Pancreas (tissue), 10 donors: ENCODE data around the gene VWA2. TPM values are rescaled to one million over a fixed set of nuclear protein-coding genes. Genes with fewer than 3 reads are reported as not detected.

Experiments
- ATAC-seq, 4 donors: fragments of 200-7000 bp; cut with Tn5 transposase; one replicate each; pipeline versions ENCODE4 v1.8.0 to v1.9.1; 2020; ENCODE audit warnings: mild to moderate bottlenecking in 4 of 4, moderate library complexity in 4 of 4
- DNase-seq, 6 donors: peaks; one replicate each; pipeline ENCODE4 v3.0.0-alpha.2; 2020
- FAIRE-seq: peaks from 2 replicates; lab custom pipeline; 2012; peaks lifted over from hg19 to GRCh38; lab: Jason Lieb, UNC
- H3K27ac ChIP-seq, 4 donors: fragments of 200-600 bp; sonication (generic); 1 replicate in 3 of 4; 2 replicates in 1 of 4; pipeline versions ENCODE4 v1.5.0 to v1.8.0; 2020
- H3K27me3 ChIP-seq, 4 donors: fragments of 200-600 bp; one replicate each; pipeline ENCODE4 v1.8.0; 2021
- H3K36me3 ChIP-seq, 3 donors: fragments of 200-600 bp; sonication (generic) in 1 of 3; one replicate each; pipeline versions ENCODE4 v1.5.0 to v1.8.0; 2020 to 2021
- H3K4me1 ChIP-seq, 3 donors: fragments of 200-600 bp; one replicate each; pipeline ENCODE4 v1.8.0; 2021
- H3K4me3 ChIP-seq, 4 donors: fragments of 200-600 bp; sonication (generic) in 2 of 4; one replicate each; pipeline versions ENCODE4 v1.5.0 to v1.8.0; 2020 to 2021
- H3K9me3 ChIP-seq, 4 donors: fragments of 200-600 bp; one replicate each; pipeline ENCODE4 v1.8.0; 2021
- CTCF ChIP-seq, 4 donors: fragments of 200-600 bp; sonication (generic) in 3 of 4; IDR thresholded peaks; one replicate each; pipeline versions ENCODE4 v1.5.0 to v1.8.0; 2021; ENCODE audit warnings: antibody characterized with exemption in 4 of 4
- WGBS, 2 donors: extraction: QIAGEN DNeasy Blood & Tissue Kit; methylation state at CpG; one replicate each; pipeline ENCODE4 v1.1.7; 2013; 5-methylcytosine and 5-hydroxymethylcytosine counted together
- intact Hi-C, 3 donors: fragments of 100-400 bp; cut with DNase I; formaldehyde crosslinking; loops; one replicate each; pipeline versions ENCODE4 v1.11.1 to v1.14.2; 2022
- polyA plus RNA-seq, 2 donors: library from polyadenylated mRNA; stranded (reverse); fragments of 200-250 nt; gene quantifications; one replicate each; pipeline ENCODE4 v1.2.3, GENCODE V29; 2013
- total RNA-seq, 6 donors: library from RNA; stranded (reverse); fragmentation: NEBNext Ultra II Directional in 4 of 6; extraction: Animal tissue kit (Norgen Biotek cat#: 25700) in 4 of 6; gene quantifications; one replicate each; pipeline versions ENCODE4 v1.2.1 to v1.2.4, GENCODE V29; 2021 to 2023
- donor health status: healthy with polysubstance abuse.
- donor health status: DM: no; HTN: no; CAD: no; lungs with moderate emphysema.
- donor health status: DM: no; HTN: no; CAD: no.
- donor health status: control.
- donor health status: control.
- donor health status: Bipolar disorder and iron deficiency.
- donor health status: DM: yes; HTN: yes; CAD: no.
- donor health status: DM: no; HTN: no; CAD: no.
- donor health status: DM: no; HTN: no; CAD: no.
- donor health status: DM: yes; HTN: yes; CAD: no.

VWA2 gene
- total and polyA plus RNA-seq, 8 donors: 1.4 to 9.5 (median 4.2) TPM

- 54 to 59% methylated on average over 10 of the region's 10 CpGs for WGBS, 2 donors
- no peak for FAIRE-seq
- peak in 3 of 4 donors; percentile 56 to 73 (median 65) for ATAC-seq
These were observed 97.9 kb downstream of the VWA2 start for GRCh38 chr10:114336823-114337509.

GRCh38 chr10:114337510-114338462 lies 98.7 kb downstream of the VWA2 start:
- DNase-seq (no peak), FAIRE-seq (no peak), ATAC-seq (peak in 2 of 4 donors; percentile 10 to 38)
- Histone ChIP-seq H3K9me3 (no peaks in the 10 kb centered on the region), H3K36me3 (no peaks in the 10 kb centered on the region), H3K4me1 (no peaks in the 10 kb centered on the region), H3K27ac (no peak overlapping the region), H3K27me3 (no peaks in the 10 kb centered on the region), H3K4me3 (no peak overlapping the region)
- no peak for TF ChIP-seq CTCF (IDR thresholded peaks at IDR 0.05)
- intact Hi-C loops: no loop called here
- WGBS, 2 donors: 87 to 88% methylated on average over 19 of the region's 19 CpGs

More at GRCh38 chr10:114336823-114337509, 97.9 kb downstream of the VWA2 start:
- H3K4me3 ChIP-seq: no peak overlapping the region
- no peaks in the 10 kb centered on the region for H3K9me3 ChIP-seq
- TF ChIP-seq CTCF (IDR thresholded peaks at IDR 0.05): no peak
- no peaks in the 10 kb centered on the region for H3K4me1 ChIP-seq
- intact Hi-C loops: no loop called here
- no peaks in the 10 kb centered on the region for H3K36me3 ChIP-seq
- H3K27ac ChIP-seq: no peak overlapping the region
- no peak for DNase-seq
- H3K27me3 ChIP-seq: no peaks in the 10 kb centered on the region

- H3K4me3 ChIP-seq: no peak overlapping the region
- ATAC-seq: no peak
- WGBS, 2 donors: 90 to 93% methylated on average over 8 of the region's 8 CpGs
- peak in 1 of 6 donors; percentile 24 for DNase-seq
- no peaks in the 10 kb centered on the region for H3K27me3 ChIP-seq
- no peak for FAIRE-seq
- intact Hi-C loops: no loop called here
- H3K36me3 ChIP-seq: no peaks in the 10 kb centered on the region
- TF ChIP-seq CTCF (IDR thresholded peaks at IDR 0.05): no peak
- peaks cover 0 to 3% (median 0%) of the 10 kb centered on the region in 3 donors for H3K4me1 ChIP-seq
- no peaks in the 10 kb centered on the region for H3K9me3 ChIP-seq
- H3K27ac ChIP-seq: no peak overlapping the region
These were observed 101.8 kb downstream of the VWA2 start for GRCh38 chr10:114340816-114341215.

Other genes starting within 250 kb of the VWA2 start
- gene ADRB1, start 195.4 kb upstream of the VWA2 start, total RNA-seq: 1 to 10 TPM in 3 of 6 donors, under 1 TPM in 3; 0.62 to 1.3 (median 0.97) TPM
- gene ADRB1, start 195.4 kb upstream of the VWA2 start, polyA plus RNA-seq: 1 to 10 TPM in 1 of 2 donors, under 1 TPM in 1; 0.49 to 2.1 TPM
- 10 to 100 TPM; 18.0 to 29.5 (median 23.6) TPM for gene CCDC186, start 65.1 kb upstream of the VWA2 start, total RNA-seq
- gene CCDC186, start 65.1 kb upstream of the VWA2 start, polyA plus RNA-seq: 1 to 10 TPM; 5.1 to 9.4 TPM
- 1 to 10 TPM in 2 of 6 donors, under 1 TPM in 4; 0.34 to 1.8 (median 0.88) TPM for gene TDRD1, start 59.9 kb upstream of the VWA2 start, total RNA-seq
- gene TDRD1, start 59.9 kb upstream of the VWA2 start, polyA plus RNA-seq: under 1 TPM; 0.08 to 0.26 TPM
- 10 to 100 TPM in 2 of 6 donors, 1 to 10 TPM in 4; 4.4 to 19.9 (median 7.0) TPM for gene AFAP1L2, start 165.2 kb downstream of the VWA2 start, total RNA-seq
- 1 to 10 TPM; 3.3 to 4.4 TPM for gene AFAP1L2, start 165.2 kb downstream of the VWA2 start, polyA plus RNA-seq